Stimulated activated naive CD4-positive, alpha-beta T cell treated with Interleukin-2 at 50 U/mL for 16 hours (primary cell): ENCODE data around the gene TAS2R13.

Source experiments
- DNase-seq: peaks from one replicate; lab custom pipeline; 2025; lab: John Stamatoyannopoulos, UW

Gene TAS2R13

GRCh38 chr12:10867381-10867780 is 42.0 kb downstream of the TAS2R13 start:
- DNase-seq: no peak

GRCh38 chr12:10863512-10864218 is 45.7 kb downstream of the TAS2R13 start:
- no peak for DNase-seq

- DNase-seq: no peak
These were observed 48.0 kb downstream of the TAS2R13 start for GRCh38 chr12:10861366-10861765.
